ENCODE data around the gene PIEZO2.

DNA sequence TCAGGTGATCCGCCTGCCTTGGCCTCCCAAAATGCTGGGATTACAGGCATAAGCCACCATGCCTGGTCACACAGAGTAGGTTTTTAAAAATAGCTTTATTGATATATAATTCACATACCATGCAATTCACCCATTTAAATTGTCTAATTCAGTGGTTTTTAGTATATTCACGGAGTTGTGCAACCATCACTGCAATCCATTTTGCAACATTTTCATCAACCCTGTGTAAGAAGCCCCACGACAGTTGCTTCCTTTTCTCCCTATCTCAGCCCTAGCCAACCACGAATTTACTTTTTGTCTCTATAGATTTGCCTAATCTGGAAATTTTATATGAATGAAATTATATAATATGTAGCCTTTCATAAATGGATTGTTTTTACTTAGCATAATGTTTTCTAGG, 357.2 kb downstream of the PIEZO2 start:
- TF ChIP-seq, protein P1, sequence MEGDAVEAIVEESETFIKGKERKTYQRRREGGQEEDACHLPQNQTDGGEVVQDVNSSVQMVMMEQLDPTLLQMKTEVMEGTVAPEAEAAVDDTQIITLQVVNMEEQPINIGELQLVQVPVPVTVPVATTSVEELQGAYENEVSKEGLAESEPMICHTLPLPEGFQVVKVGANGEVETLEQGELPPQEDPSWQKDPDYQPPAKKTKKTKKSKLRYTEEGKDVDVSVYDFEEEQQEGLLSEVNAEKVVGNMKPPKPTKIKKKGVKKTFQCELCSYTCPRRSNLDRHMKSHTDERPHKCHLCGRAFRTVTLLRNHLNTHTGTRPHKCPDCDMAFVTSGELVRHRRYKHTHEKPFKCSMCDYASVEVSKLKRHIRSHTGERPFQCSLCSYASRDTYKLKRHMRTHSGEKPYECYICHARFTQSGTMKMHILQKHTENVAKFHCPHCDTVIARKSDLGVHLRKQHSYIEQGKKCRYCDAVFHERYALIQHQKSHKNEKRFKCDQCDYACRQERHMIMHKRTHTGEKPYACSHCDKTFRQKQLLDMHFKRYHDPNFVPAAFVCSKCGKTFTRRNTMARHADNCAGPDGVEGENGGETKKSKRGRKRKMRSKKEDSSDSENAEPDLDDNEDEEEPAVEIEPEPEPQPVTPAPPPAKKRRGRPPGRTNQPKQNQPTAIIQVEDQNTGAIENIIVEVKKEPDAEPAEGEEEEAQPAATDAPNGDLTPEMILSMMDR (IDR thresholded peaks at IDR 0.05; ENCODE audit: poor library complexity, severe bottlenecking), result no peak
- no peak for TF ChIP-seq SMC3 (conservative IDR thresholded peaks at IDR 0.05; ENCODE audit: poor library complexity)
